K562 treated with DMSO at 1 percent for 4 hours (cell line): ENCODE data around the gene SCNN1G. TPM values are rescaled to one million over a fixed set of nuclear protein-coding genes. Genes with fewer than 3 reads are reported as not detected.

Experiments
- total RNA-seq: library from RNA; unstranded; fragments of 300-600 nt; gene quantifications from 2 replicates; pipeline ENCODE4 v1.2.3, GENCODE V29; 2022; ENCODE audit not compliant: insufficient read depth

SCNN1G gene, protein sequence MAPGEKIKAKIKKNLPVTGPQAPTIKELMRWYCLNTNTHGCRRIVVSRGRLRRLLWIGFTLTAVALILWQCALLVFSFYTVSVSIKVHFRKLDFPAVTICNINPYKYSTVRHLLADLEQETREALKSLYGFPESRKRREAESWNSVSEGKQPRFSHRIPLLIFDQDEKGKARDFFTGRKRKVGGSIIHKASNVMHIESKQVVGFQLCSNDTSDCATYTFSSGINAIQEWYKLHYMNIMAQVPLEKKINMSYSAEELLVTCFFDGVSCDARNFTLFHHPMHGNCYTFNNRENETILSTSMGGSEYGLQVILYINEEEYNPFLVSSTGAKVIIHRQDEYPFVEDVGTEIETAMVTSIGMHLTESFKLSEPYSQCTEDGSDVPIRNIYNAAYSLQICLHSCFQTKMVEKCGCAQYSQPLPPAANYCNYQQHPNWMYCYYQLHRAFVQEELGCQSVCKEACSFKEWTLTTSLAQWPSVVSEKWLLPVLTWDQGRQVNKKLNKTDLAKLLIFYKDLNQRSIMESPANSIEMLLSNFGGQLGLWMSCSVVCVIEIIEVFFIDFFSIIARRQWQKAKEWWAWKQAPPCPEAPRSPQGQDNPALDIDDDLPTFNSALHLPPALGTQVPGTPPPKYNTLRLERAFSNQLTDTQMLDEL
- not detected in 2 replicates for total RNA-seq

DNA sequence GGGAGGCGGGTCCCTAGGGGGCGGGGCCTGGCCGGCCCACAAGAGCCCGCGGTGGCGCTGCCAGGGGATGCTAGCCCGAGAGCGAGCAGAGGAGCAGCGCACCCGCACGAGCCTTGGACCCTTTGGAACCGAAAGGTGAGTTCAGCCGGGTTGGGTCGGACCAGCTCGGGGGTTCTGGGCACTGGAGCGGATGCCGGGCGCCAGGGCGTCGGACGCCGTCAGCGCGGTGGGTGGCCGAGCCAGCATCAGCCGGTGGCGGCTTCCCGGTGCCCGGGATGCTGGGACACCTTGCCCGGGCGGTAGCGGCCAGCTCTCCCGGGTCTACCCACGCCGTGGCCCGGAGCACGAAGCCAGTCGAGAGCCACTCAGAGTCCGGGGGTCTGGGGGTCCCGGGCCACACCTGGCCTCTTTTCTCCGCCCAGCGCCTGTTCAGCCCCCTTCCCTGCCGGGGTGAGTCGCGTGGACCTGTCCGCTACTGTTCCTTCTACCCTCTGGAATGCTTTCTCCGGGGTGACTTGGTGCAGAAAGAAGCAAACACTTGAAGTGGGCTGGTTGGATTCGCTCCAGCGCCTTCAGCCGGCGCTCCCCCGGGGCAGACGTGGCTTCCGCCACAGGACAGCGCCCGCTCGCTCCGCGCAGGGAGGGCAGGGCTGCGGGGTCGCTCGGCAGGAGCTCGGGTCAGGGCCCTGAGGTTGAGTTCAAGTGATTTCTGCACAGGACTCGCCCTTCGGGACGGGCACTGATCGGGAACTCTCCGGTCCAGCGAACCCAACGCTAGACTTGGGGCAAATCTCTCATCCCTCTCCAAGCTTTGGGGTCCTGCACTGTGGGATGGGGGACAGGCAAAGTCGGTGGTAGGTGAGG is at the start of gene SCNN1G:
SCNN1G (plus strand) TSS at position 67 of the 864 bp plus-strand sequence. CDS start 3,527 bp downstream, outside the sequence.

DNA sequence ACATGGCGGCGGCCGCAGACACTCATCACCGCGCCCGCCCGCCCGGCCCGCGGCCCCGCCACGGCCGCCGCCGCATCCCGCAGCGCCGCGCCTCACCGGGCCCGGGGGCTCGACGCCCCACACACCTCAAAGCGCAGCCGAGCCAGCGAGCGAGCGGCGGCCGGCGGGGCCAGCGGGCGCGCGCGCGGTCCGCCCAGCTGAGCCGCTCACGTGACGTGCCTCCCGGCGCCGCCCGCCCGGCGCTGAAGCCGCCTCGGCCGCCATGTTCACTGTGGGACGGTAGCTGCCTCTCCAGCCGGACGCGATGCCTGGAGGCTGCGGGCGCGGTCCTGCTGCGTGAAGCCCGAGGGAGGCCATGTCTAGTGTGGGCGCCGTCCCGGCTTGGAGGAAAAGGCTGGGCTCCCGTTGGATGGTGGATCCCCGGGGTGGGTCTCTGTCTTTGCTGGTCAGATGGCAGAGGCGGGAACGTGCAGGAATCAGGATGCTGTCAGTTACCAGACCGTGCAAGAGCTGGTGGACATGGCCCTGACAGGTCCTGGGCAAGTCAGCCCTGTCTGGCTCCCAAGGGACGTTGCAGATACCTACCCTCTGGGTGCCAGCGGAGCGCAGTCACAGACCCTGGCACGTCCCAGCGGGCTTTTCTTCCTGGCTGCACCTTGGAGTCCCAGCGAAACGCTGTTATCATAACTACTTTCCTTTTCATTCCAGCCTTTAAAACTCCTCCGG is 33.1 kb upstream of the SCNN1G start, which contains the start of gene USP31:
USP31 (minus strand) TSS at position 186 of the 726 bp plus-strand sequence; CDS start at position 4, 182 bp downstream.

Other genes starting within 250 kb of the SCNN1G start
- 1.5 and 1.8 TPM in 2 replicates for gene USP31, start 33.3 kb upstream of the SCNN1G start, total RNA-seq
- gene SCNN1B, start 119.6 kb downstream of the SCNN1G start, total RNA-seq, result not detected in 2 replicates